Calu3 (cell line): ENCODE results near the gene GNLY. TPM values are rescaled to one million over a fixed set of nuclear protein-coding genes. Genes with fewer than 3 reads are reported as not detected.

Source experiments
- BruUV-seq: library from RNA; stranded (reverse); fragments of 400-500 nt; replicated peaks from 2 replicates; lab custom pipeline; 2021; lab: Mats Ljungman, UMichigan
- CTCF ChIA-PET: fragments of 300-600 bp; sonication (Branson Sonifier 250); formaldehyde crosslinking; loops from one replicate; lab custom pipeline; 2022; ENCODE audit warnings: antibody characterized with exemption; lab: Charles Lee
- DNase-seq: peaks from one replicate; pipeline ENCODE4 v3.0.0; 2022
- H3K27ac Mint-ChIP-seq: one replicate; pipeline ENCODE4 v1.8.0; 2022; ENCODE audit warnings: mixed read lengths; ENCODE audit not compliant: unreplicated experiment
- H3K27me3 Mint-ChIP-seq: one replicate; pipeline ENCODE4 v1.8.0; 2022; ENCODE audit warnings: mixed read lengths; ENCODE audit not compliant: unreplicated experiment
- H3K36me3 Mint-ChIP-seq: one replicate; pipeline ENCODE4 v1.8.0; 2022; ENCODE audit warnings: mild to moderate bottlenecking, moderate library complexity, mixed read lengths; ENCODE audit not compliant: insufficient read depth, unreplicated experiment
- H3K4me1 Mint-ChIP-seq: one replicate; pipeline ENCODE4 v1.8.0; 2022; ENCODE audit warnings: mild to moderate bottlenecking, low read depth, mixed read lengths; ENCODE audit not compliant: unreplicated experiment
- H3K4me3 Mint-ChIP-seq: one replicate; pipeline ENCODE4 v1.8.0; 2022; ENCODE audit warnings: mild to moderate bottlenecking, low read depth, moderate library complexity, mixed read lengths; ENCODE audit not compliant: unreplicated experiment
- H3K9me3 Mint-ChIP-seq: one replicate; pipeline ENCODE4 v1.8.0; 2022; ENCODE audit warnings: low read depth, mixed read lengths; ENCODE audit not compliant: unreplicated experiment
- CTCF ChIP-seq: fragments of 200-600 bp; IDR thresholded peaks from one replicate; pipeline ENCODE4 v1.8.0; 2022; ENCODE audit warnings: antibody characterized with exemption; ENCODE audit not compliant: unreplicated experiment
- intact Hi-C: fragments of 100-400 bp; cut with micrococcal nuclease; formaldehyde crosslinking; loops from one replicate; pipeline ENCODE4 v1.10.0; 2022; ENCODE audit not compliant: unreplicated experiment
- total RNA-seq: library from RNA; stranded (reverse); gene quantifications from 2 replicates; pipeline ENCODE4 v1.2.3, GENCODE V29; 2022

GNLY gene
- total RNA-seq, 1 experiment from 2014 or later: not detected

DNA sequence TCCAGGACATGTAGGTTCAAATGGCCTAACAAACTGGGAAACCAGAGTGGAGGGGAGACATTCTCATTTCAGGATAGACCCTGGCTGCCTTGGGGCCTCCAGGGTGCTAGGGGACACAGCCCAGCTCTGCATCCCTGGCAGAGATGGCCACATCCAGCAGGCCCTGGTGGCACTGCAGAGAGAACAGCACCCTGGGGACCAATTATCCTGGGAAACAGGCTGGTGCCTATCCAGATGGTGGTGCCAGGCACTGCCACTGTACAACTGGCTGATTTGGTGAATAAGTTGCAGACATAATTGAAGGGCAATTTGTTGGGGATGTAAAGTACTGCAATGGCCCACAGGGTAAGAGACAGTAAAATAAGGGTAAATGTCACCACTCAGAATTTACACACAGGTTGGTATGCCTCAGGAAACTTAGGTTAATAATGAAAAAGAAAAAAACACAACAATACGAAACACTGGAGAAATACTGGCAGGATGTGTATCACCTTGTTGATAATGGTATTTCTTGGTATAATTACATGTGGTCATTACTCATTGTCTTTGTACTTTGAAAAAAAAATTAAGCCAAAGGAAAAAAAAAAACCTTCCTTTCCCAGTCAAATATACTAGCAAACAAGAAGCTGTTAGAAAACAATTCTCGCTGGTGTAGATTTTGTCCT lies 13.3 kb upstream of the GNLY start:
- Mint-ChIP-seq H3K27ac (peak overlapping the region; percentile 7), H3K4me1 (peaks cover 14% of the 10 kb centered on the region), H3K36me3 (no peaks in the 10 kb centered on the region), H3K9me3 (no peaks in the 10 kb centered on the region), H3K4me3 (no peak overlapping the region), H3K27me3 (no peaks in the 10 kb centered on the region)
- BruUV-seq: no TSS peak
- CTCF ChIA-PET: interaction anchor here (0.8 kb wide), 1 partner anchor 88 kb away, joined by 3 read pairs; no protein-coding TSS in a partner anchor
- intact Hi-C loops: no loop called here
- no peak for TF ChIP-seq CTCF
- DNase-seq: no peak

DNA sequence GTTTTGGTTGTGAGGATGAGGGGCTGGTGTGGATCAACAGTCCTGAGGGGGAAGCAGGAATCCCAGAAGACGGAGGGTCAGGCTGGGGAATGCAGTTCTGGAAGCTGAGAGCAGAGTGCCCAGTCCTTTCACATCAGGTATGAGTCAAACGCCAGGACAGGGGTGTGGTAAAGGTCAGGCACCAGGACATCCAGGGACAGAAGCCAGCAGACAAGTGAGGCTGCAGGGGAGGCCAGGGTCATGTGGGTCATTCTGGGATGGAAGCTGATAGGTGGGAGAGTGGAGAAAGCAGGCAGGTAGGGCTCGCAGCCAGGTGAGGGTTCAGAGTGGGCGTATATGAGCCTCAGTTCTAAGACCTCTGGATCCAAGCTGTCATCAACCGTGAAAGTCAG lies 12.8 kb upstream of the GNLY start:
- Mint-ChIP-seq H3K4me1 (peaks cover 14% of the 10 kb centered on the region), H3K36me3 (no peaks in the 10 kb centered on the region), H3K27ac (peak overlapping the region; percentile 7), H3K9me3 (no peaks in the 10 kb centered on the region), H3K27me3 (no peaks in the 10 kb centered on the region), H3K4me3 (no peak overlapping the region)
- BruUV-seq: no TSS peak
- intact Hi-C loops: no loop called here
- TF ChIP-seq CTCF: no peak
- CTCF ChIA-PET: interaction anchor here (0.8 kb wide), 1 partner anchor 87 kb away, joined by 3 read pairs; no protein-coding TSS in a partner anchor
- peak; percentile 11 for DNase-seq

DNA sequence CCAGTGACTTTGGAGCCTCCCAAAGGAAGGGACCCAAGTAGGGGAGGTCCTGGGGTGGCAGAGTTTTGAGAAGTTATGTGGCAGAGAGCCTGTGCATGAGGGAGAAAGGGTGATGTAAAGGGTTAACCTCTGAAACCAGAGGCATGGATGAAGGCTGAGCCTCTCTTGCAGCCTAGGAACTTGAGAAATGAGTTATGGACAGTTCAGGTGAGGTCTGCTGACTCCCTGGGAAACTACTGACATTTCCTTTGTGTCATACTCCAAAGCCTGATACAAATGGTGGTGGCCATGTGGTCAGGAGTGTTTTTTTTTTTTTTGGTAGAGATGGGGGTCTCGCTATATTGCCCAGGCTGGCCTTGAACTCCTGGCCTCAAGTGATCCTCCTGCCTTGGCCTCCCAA lies 12.4 kb upstream of the GNLY start:
- intact Hi-C loops: no loop called here
- Mint-ChIP-seq H3K36me3 (no peaks in the 10 kb centered on the region), H3K9me3 (no peaks in the 10 kb centered on the region), H3K27me3 (no peaks in the 10 kb centered on the region), H3K27ac (no peak overlapping the region), H3K4me1 (peaks cover 14% of the 10 kb centered on the region), H3K4me3 (no peak overlapping the region)
- CTCF ChIA-PET: interaction anchor here (0.8 kb wide), 1 partner anchor 87 kb away, joined by 3 read pairs; no protein-coding TSS in a partner anchor
- no TSS peak for BruUV-seq
- TF ChIP-seq CTCF: no peak
- DNase-seq: no peak

DNA sequence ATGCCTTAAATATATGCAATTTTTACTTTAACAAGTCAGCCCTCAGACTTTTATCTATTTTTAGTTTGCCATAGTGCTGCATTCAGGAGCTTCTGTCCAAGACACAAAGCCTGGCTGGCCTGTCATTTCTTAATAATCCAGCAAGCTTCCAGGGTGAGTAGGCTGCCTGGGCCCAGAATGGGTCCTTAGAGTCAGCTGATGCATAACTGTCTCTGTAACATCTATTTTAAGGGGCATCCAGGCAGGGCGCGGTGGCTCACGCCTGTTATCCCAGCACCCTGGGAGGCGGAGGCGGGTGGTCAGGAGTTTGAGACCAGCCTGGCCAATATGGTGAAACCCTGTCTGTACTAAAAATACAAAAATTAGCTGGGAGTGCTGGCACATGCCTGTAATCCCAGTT lies 11.8 kb upstream of the GNLY start:
- no peaks in the 10 kb centered on the region for H3K9me3 Mint-ChIP-seq
- intact Hi-C loops: no loop called here
- no peaks in the 10 kb centered on the region for H3K36me3 Mint-ChIP-seq
- no peak for DNase-seq
- CTCF ChIA-PET: no interaction called here
- BruUV-seq: no TSS peak
- peaks cover 14% of the 10 kb centered on the region for H3K4me1 Mint-ChIP-seq
- TF ChIP-seq CTCF: no peak
- no peak overlapping the region for H3K4me3 Mint-ChIP-seq
- H3K27ac Mint-ChIP-seq: no peak overlapping the region
- H3K27me3 Mint-ChIP-seq: no peaks in the 10 kb centered on the region
